Measurements from ENCODE around the gene PAX5. TPM values are rescaled to one million over a fixed set of nuclear protein-coding genes. Genes with fewer than 3 reads are reported as not detected.

Gene PAX5
- total RNA-seq, 1 donor from 2014 or later = 0.16 TPM

DNA sequence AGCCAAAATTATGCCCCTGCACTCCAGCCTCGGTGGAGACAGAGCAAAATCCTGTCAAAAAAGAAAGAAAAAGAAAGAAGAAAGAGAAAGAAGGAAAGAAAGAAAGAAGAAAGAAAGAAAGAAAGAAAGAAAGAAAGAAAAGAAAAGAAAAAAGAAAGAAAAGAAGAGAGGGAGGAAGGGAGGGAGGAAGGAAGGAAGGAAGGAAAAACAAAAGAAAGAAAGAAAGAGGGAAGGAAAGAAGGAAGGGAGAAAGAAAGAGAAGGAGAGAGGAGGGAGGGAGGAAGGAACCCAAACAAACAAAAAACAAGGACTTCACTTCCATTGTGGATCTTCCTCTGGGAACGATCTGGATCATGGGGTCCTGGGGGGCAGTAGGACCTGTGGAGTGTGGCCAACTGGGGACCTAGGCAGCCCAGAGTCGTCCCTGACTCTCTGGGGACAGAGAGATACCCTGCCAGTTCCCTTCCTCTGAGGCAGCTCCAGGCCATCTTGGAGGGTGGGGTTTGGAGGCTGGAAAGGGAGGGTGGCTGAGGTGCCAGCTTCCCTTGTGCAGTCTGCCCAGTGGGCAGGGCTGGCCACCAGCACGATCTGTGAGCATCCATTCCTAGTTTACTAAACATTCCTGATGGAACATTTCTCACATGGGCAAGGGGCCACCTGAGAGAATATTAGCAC is 216.8 kb downstream of the PAX5 start:
- intact Hi-C loops (cut with micrococcal nuclease) = no loop called here
- Mint-ChIP-seq H3K4me3 (no peak overlapping the region), H3K4me1 (no peaks in the 10 kb centered on the region), H3K36me3 (ENCODE audit: low read depth) (no peaks in the 10 kb centered on the region), H3K27ac (no peak overlapping the region), H3K27me3 (peaks cover 29% of the 10 kb centered on the region), H3K9me3 (no peaks in the 10 kb centered on the region)
- DNase-seq = no peak

DNA sequence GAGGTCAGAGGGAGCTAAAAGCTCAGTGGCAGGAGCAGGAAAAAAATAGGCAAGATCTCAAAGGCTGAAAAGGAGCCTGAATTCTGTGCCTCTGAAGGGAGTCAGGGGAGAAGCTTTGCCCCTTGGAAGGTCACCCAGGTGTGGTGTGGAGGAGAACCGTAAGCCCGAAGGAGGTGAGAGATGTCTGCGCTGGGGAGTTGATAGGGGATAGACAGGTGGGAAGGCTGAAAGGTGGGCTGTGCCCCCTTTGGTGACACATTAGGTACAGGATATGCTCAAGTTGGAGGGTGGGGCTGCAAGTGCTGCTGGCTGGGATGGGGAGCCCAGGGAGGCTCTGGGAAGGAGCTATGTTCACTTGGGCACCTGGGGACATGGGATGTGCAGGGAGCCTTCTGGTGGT is 217.7 kb downstream of the PAX5 start:
- no peak for DNase-seq
- H3K27ac Mint-ChIP-seq = no peak overlapping the region
- no peaks in the 10 kb centered on the region for H3K36me3 Mint-ChIP-seq (ENCODE audit: low read depth)
- H3K4me1 Mint-ChIP-seq = no peaks in the 10 kb centered on the region
- no peak overlapping the region for H3K4me3 Mint-ChIP-seq
- intact Hi-C loops (cut with micrococcal nuclease) = no loop called here
- no peaks in the 10 kb centered on the region for H3K9me3 Mint-ChIP-seq
- H3K27me3 Mint-ChIP-seq = peaks cover 33% of the 10 kb centered on the region

DNA sequence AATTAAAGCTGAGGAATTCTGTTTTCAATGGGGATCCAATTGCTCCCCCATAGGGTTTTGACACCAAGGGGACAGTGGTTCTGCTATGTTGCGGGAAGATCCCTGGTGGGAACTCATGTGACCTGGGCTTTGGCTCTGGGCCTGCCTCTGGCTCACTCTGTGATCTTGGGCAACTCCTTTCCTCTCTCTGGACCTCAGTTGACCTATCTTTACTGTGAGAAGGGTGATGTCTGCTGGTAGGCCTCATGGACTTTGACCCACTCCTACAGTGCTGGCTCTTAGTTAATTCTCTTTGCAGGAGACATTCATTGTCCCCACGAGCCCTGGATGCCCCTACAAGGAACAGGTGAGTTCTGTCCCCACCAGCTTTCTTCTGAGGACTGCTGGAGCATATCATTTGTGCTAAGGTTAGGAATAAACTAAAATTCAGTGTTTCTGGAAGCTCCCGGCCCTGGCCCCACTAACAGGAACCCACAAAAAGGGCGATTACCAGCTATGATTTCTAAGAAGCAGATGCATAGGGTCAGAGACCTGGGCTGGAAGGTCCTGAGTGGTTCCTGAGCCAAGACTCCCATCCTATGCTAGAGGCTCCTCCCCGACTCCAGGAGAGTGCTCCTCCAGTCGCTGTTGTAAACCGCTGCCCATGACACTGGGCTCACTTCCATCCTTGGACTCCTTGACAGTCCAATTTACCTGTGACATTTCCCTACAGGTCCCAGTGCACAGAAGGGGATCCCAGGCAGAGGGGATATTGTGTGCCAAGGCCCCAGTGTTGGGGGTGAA is 218.3 kb downstream of the PAX5 start:
- no peak overlapping the region for H3K4me3 Mint-ChIP-seq
- H3K27me3 Mint-ChIP-seq = peaks cover 37% of the 10 kb centered on the region
- no peak for DNase-seq
- intact Hi-C loops (cut with micrococcal nuclease) = no loop called here
- H3K4me1 Mint-ChIP-seq = no peaks in the 10 kb centered on the region
- no peak overlapping the region for H3K27ac Mint-ChIP-seq
- H3K9me3 Mint-ChIP-seq = no peaks in the 10 kb centered on the region
- H3K36me3 Mint-ChIP-seq (ENCODE audit: low read depth) = no peaks in the 10 kb centered on the region

DNA sequence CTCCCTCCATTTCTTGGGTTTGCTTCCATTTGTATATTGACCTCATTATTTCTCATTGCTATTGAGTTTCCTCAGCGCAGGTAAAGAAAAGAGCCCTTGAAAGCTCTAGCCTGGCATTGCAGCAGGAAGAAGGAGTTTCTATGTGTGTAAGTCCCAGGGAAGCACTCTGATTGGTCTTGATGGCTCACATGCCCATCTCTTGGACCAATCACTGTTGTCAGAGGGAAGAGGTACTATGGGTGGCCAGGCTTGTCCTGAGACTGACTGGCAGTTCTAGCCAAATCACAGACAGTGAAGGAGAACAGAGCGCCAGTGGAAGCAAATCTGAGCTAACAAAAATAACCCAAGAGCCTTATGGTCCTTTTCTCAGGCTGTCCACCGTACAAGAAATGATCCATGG is 219.0 kb downstream of the PAX5 start:
- H3K4me1 Mint-ChIP-seq = no peaks in the 10 kb centered on the region
- no peak overlapping the region for H3K27ac Mint-ChIP-seq
- no peaks in the 10 kb centered on the region for H3K36me3 Mint-ChIP-seq (ENCODE audit: low read depth)
- no peak overlapping the region for H3K4me3 Mint-ChIP-seq
- peaks cover 39% of the 10 kb centered on the region for H3K27me3 Mint-ChIP-seq
- no peak for DNase-seq
- no peaks in the 10 kb centered on the region for H3K9me3 Mint-ChIP-seq
- intact Hi-C loops (cut with micrococcal nuclease) = no loop called here

DNA sequence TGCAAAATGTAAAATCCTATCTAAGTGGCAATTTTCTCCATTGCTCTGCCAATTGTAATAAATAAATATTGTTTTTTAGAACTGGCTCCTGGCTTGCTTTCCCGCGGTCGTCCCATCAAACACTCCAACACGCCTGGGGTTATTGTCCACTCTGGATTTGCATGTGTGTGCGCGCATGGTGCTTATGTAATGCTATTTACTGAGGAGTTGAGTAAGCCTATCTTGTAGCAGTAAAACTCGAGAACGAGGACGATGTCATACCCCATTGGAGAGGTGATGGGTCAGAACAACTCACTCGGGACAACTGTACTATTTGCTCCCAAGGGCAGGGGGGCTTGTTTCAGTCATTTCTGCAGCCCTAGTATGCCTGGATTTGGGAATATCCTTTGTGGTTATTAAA is 220.9 kb downstream of the PAX5 start:
- intact Hi-C loops (cut with micrococcal nuclease) = no loop called here

DNA sequence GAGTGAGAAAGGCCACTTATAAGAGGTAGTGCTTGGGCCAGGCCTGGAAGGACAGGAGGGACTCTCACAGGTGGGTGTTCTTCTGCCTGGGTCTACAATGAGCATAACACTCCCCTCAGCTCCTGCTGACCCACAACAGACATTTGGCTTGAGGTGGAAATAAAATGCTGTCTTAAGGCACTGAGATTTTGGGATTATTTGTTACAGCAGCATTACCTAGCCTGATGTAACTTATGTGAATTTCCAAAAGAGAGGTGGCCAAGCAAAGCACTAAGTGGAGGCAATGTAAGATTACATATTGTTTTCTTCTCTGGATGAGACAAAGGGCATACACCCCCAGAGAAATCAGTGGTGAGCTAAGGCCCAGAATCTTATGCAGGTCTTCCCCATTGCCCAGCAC is 221.5 kb downstream of the PAX5 start:
- H3K4me3 Mint-ChIP-seq = no peak overlapping the region

More for the DNA sequence above, 220.9 kb downstream of the PAX5 start:
- no peak for DNase-seq
- no peaks in the 10 kb centered on the region for H3K36me3 Mint-ChIP-seq (ENCODE audit: low read depth)
- no peaks in the 10 kb centered on the region for H3K4me1 Mint-ChIP-seq
- H3K27me3 Mint-ChIP-seq = peaks cover 29% of the 10 kb centered on the region
- no peak overlapping the region for H3K27ac Mint-ChIP-seq
- H3K9me3 Mint-ChIP-seq = no peaks in the 10 kb centered on the region
- H3K4me3 Mint-ChIP-seq = no peak overlapping the region

DNA sequence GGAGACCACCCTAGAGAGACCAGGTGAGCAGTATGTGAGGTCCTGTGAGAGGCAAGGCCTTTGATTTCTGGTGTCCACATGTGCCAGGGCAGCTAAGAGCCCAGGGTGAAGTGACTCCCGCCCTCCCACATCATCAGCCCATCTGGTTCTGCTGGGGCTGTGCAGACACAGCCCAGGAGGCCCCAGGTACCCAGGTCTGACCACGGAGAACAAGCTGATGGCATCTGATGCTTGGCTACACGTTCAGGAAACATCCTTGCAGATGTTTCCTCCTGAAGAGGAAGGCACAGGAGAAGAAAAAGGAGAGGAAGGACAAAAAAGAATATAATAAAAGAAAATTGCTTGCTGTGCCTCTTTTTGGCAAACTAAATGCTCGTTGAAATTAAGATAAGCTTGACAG is 225.8 kb downstream of the PAX5 start:
- intact Hi-C loops (cut with micrococcal nuclease) = no loop called here
- DNase-seq = no peak
- no peaks in the 10 kb centered on the region for H3K4me1 Mint-ChIP-seq
- no peak overlapping the region for H3K27ac Mint-ChIP-seq
- no peak overlapping the region for H3K4me3 Mint-ChIP-seq
- peaks cover 21% of the 10 kb centered on the region for H3K27me3 Mint-ChIP-seq
- no peaks in the 10 kb centered on the region for H3K9me3 Mint-ChIP-seq
- no peaks in the 10 kb centered on the region for H3K36me3 Mint-ChIP-seq (ENCODE audit: low read depth)

More for the DNA sequence above, 221.5 kb downstream of the PAX5 start:
- intact Hi-C loops (cut with micrococcal nuclease) = no loop called here
- Mint-ChIP-seq H3K27me3 (peaks cover 26% of the 10 kb centered on the region), H3K27ac (no peak overlapping the region), H3K9me3 (no peaks in the 10 kb centered on the region), H3K4me1 (no peaks in the 10 kb centered on the region), H3K36me3 (ENCODE audit: low read depth) (no peaks in the 10 kb centered on the region)
- DNase-seq = no peak

DNA sequence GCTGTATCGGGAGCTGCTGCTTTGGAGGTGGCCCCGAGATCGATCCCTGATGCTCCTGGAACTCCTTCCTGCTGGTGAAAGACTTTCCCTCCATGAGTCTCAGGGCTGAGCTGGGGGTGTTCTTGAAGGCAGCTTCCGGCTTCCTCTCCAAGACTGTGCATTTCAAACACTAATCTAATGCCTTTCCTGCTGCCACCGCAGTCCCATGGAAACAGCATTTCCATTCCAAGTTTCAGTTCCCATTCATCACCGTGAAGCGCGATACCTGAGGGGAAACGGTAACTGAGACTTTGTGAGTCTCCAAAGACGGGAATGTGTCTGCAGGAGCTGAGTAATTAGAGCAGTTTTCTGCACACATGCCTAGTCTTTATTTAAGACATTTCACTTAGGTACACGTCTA is 230.1 kb downstream of the PAX5 start:
- DNase-seq = no peak
- Mint-ChIP-seq H3K27ac (no peak overlapping the region), H3K36me3 (ENCODE audit: low read depth) (no peaks in the 10 kb centered on the region), H3K4me3 (no peak overlapping the region), H3K9me3 (no peaks in the 10 kb centered on the region), H3K27me3 (peaks cover 3% of the 10 kb centered on the region), H3K4me1 (no peaks in the 10 kb centered on the region)
- intact Hi-C loops (cut with micrococcal nuclease) = no loop called here

DNA sequence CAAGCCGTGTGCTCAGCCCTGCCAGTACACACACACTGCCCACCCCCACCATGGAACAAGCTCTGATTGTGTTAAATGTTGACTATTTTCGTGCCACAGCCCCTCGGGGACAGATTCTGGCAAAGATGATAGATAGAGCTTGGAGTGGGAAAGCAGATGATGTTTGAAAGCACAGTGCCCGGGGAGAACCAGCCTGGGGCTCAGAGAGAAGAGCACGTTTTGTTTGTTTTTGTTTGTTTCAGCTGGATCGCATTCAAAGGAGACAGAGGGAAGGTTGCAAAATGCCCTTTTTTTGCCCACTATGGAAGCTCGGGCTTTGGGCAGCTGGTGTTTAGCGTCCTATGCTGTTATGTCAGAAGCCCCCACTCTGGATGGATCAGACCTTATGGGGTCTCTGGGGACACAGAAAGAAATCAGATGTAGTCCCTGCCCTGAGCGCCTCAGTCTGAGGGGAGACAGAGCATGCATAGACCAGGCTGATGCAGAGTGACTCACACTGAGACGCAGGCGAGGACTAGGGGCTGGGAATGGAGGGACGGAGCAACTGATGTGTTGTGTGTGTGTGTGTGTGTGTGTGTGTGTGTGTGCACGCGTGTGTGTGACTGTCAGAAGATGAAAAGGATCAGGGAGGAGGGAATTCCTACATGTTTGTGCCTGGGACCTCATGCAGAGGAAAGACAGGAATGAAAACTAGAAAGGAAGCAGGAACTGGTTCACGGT is 231.7 kb downstream of the PAX5 start:
- Mint-ChIP-seq H3K9me3 (no peaks in the 10 kb centered on the region), H3K36me3 (ENCODE audit: low read depth) (no peaks in the 10 kb centered on the region), H3K4me1 (no peaks in the 10 kb centered on the region), H3K27ac (no peak overlapping the region), H3K4me3 (no peak overlapping the region), H3K27me3 (peaks cover 3% of the 10 kb centered on the region)
- no peak for DNase-seq
- intact Hi-C loops (cut with micrococcal nuclease) = no loop called here

DNA sequence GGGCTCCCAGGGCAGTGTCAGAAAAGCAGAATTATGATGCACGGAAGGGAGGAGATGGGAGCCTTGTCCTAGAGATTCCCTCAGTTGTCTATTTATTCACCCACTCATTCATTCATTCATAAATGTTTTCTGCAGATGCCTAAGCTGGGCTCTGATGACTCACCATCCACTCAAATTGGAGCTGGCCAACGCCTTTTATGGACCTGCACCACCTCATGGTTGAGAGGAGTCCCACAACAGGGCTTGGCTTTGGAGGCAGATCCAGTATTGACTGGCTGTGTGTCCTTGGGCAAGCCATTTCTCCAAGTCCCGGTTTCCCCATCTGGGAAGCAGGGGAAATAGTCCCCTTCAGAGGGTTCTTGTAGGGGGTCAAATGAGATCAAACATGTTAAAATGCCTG is 233.6 kb downstream of the PAX5 start:
- H3K9me3 Mint-ChIP-seq = no peaks in the 10 kb centered on the region
- H3K4me3 Mint-ChIP-seq = no peak overlapping the region
- H3K27ac Mint-ChIP-seq = no peak overlapping the region
- intact Hi-C loops (cut with micrococcal nuclease) = no loop called here
- no peaks in the 10 kb centered on the region for H3K36me3 Mint-ChIP-seq (ENCODE audit: low read depth)
- H3K27me3 Mint-ChIP-seq = peaks cover 2% of the 10 kb centered on the region
- no peaks in the 10 kb centered on the region for H3K4me1 Mint-ChIP-seq
- no peak for DNase-seq

DNA sequence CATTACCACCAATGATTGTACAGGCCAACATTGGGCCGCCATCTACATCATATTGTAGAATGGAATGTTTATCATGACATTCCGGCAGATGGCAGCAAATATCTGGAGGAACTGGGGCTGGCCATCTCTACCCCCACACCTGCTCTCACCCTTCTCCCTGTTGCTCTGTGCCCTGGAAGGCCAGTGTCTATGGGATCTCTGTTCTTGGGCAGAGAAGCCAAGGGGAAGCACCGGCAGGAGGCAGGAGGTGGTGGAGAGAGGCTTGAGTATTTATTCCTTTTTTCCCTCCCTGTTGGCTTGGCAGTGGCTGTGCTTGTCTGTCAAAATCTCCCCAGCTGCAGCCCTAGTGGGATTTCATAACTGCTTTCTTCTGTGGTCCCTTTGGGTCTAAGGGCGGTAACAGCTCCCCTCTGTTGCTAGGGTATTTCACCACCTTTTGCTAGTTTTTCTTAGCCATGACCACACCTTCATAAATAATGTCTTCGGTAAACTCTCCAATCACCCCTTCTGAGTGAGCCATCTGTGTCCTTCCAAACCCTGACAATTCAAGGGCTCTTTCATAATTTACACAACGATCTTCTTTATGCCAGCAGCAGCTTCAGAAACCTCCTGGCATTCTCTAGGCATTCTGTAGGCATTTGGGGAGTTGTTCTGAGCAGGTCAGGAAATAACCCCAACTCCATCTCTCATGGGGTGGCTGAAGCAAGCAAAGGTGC is 235.6 kb downstream of the PAX5 start:
- H3K27ac Mint-ChIP-seq = no peak overlapping the region
- H3K4me3 Mint-ChIP-seq = no peak overlapping the region
- no peaks in the 10 kb centered on the region for H3K4me1 Mint-ChIP-seq
- no peak for DNase-seq
- H3K9me3 Mint-ChIP-seq = no peaks in the 10 kb centered on the region
- no peaks in the 10 kb centered on the region for H3K27me3 Mint-ChIP-seq
- intact Hi-C loops (cut with micrococcal nuclease) = no loop called here
- H3K36me3 Mint-ChIP-seq (ENCODE audit: low read depth) = no peaks in the 10 kb centered on the region

DNA sequence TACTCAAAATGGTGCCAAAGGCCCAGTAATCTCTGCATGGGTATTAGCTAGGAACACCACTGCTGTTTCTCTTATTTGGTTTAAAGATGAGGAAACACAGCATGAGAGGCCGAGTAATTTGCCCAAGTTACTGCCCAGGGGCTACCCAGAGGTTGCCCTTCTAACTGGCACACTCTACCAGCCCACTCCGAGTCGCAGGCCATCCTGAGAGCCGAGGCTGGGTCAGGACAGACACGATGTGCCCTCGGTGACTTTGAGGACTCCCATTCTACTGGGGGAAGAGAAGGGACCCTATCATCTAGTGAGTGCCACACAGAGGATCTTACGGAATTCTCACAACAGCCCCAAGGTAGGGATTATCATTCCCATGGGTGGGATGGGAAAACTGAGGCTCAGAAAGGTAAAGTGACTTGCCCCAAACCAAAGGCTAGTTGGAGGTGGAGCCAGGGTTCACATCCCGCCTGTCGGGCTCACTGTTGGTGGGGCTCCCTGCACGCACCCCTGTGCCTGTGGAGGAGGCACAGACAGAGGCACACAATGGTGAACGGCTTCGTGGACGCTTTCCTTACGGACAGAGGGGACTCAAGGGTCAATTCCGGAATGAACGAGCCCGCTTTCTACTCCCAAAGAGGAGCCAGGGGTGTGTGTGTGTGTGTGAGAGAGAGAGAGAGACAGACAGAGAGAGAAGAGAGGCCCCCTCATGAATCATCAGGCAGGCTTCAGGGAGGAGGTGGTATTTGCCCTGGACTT is 236.4 kb downstream of the PAX5 start:
- intact Hi-C loops (cut with micrococcal nuclease) = no loop called here
- Mint-ChIP-seq H3K4me1 (no peaks in the 10 kb centered on the region), H3K4me3 (no peak overlapping the region), H3K36me3 (ENCODE audit: low read depth) (no peaks in the 10 kb centered on the region), H3K27ac (no peak overlapping the region), H3K27me3 (no peaks in the 10 kb centered on the region), H3K9me3 (no peaks in the 10 kb centered on the region)
- no peak for DNase-seq

DNA sequence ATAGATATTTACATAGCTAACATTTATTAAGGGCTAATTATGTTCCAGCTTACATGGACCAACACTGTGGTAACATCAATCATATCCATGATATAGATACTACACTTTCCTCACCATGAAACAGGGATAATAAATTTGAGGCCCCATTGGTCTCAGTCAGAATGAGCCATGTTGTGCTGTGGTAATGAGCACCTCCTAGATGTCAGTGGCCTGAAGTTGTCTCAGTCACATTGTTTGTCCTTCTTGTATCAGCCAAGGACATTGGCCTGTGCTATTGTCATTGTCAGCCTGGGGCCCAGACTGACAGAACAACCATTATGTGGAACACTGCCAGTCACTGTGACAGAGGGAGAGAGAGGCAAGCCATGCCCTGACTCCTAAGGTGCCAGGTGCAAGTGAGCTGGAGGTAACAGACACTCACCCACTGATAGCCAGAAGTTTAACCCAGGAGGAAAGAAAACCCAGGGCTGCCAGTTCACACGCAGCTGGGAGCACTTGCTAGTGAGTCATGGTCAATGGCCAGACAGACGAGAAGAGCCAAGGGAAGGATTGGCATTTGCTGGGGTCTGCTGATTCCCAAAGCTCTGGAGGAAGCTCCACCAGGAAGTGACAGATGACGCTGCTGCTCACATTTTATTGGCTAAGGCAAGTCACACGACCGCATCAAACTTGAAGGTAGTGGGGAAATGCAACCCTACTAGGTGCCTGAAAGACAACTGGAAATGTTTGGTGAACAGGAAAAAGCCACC is 237.2 kb downstream of the PAX5 start:
- Mint-ChIP-seq H3K27me3 (no peaks in the 10 kb centered on the region), H3K36me3 (ENCODE audit: low read depth) (no peaks in the 10 kb centered on the region), H3K9me3 (peaks cover 4% of the 10 kb centered on the region), H3K4me3 (no peak overlapping the region), H3K27ac (no peak overlapping the region), H3K4me1 (no peaks in the 10 kb centered on the region)
- intact Hi-C loops (cut with micrococcal nuclease) = no loop called here
- no peak for DNase-seq

All from activated CD4-positive, alpha-beta T cell treated with anti-CD3 and anti-CD28 coated beads, Interleukin-2, amount 10 ng/mL, durations not matched to agents 24 days and 14 days (primary cell).